ENCODE data around the gene ZFP1. TPM values are rescaled to one million over a fixed set of nuclear protein-coding genes. Genes with fewer than 3 reads are reported as not detected.

The ZFP1 gene
- total and polyA plus RNA-seq, 10 donors: 3.1 to 11.4 (median 8.5) TPM

GRCh38 chr16:75197522-75198134, 49.3 kb downstream of the ZFP1 start:
- peak; percentile 23 for DNase-seq
- WGBS, 5 donors: 42 to 61% (median 48%) methylated on average over 14 of the region's 14 CpGs
- Histone ChIP-seq H3K36me3 (no peaks in the 10 kb centered on the region), H3K4me3 (no peak overlapping the region), H3K4me1 (peaks cover 3 to 30% (median 6%) of the 10 kb centered on the region in 6 donors), H3K27ac (no peak overlapping the region), H3K9me3 (no peaks in the 10 kb centered on the region), H3K27me3 (replicated peaks in 1 of 7) (peaks cover 0 to 58% (median 8%) of the 10 kb centered on the region in 7 donors)
- TF ChIP-seq POLR2AphosphoS5 (IDR thresholded peaks at IDR 0.05): no peak
- TF ChIP-seq CTCF (IDR thresholded peaks at IDR 0.05 in 8 of 11, conservative IDR thresholded peaks at IDR 0.05 in 3 of 11): no peak
- TF ChIP-seq POLR2A (IDR thresholded peaks at IDR 0.05): no peak
- intact Hi-C loops (cut with DNase I; ENCODE audit: low total_unique reads): loop anchor here (5.0 kb wide), 1 partner anchor 205 kb away; no protein-coding TSS in a partner anchor

GRCh38 chr16:75198135-75198600, 49.8 kb downstream of the ZFP1 start:
- no peak overlapping the region for H3K27ac ChIP-seq
- intact Hi-C loops (cut with DNase I; ENCODE audit: low total_unique reads): loop anchor here (5.0 kb wide), 1 partner anchor 204 kb away; no protein-coding TSS in a partner anchor
- 40 to 51% (median 47%) methylated on average over 18 of the region's 18 CpGs for WGBS, 5 donors
- peaks cover 0 to 63% (median 8%) of the 10 kb centered on the region in 7 donors for H3K27me3 ChIP-seq (replicated peaks in 1 of 7)
- H3K9me3 ChIP-seq: no peaks in the 10 kb centered on the region
- H3K4me1 ChIP-seq: peaks cover 3 to 30% (median 6%) of the 10 kb centered on the region in 6 donors
- no peaks in the 10 kb centered on the region for H3K36me3 ChIP-seq
- H3K4me3 ChIP-seq: no peak overlapping the region
- peak; percentile 70 for DNase-seq
- no peak for TF ChIP-seq CTCF (IDR thresholded peaks at IDR 0.05 in 8 of 11, conservative IDR thresholded peaks at IDR 0.05 in 3 of 11)
- peak in 1 of 3 donors; percentile 55 for TF ChIP-seq POLR2AphosphoS5 (IDR thresholded peaks at IDR 0.05)

- H3K27ac ChIP-seq: no peak overlapping the region
- no peak for TF ChIP-seq POLR2A (IDR thresholded peaks at IDR 0.05)
- no peak for TF ChIP-seq CTCF (IDR thresholded peaks at IDR 0.05 in 8 of 11, conservative IDR thresholded peaks at IDR 0.05 in 3 of 11)
- TF ChIP-seq POLR2AphosphoS5 (IDR thresholded peaks at IDR 0.05): no peak
- peaks cover 0 to 54% (median 7%) of the 10 kb centered on the region in 7 donors for H3K27me3 ChIP-seq (replicated peaks in 1 of 7)
- H3K36me3 ChIP-seq: no peaks in the 10 kb centered on the region
- DNase-seq: peak; percentile 33
- 92 to 98% (median 93%) methylated on average over 13 of the region's 13 CpGs for WGBS, 5 donors
- intact Hi-C loops (cut with DNase I; ENCODE audit: low total_unique reads): no loop called here
- H3K9me3 ChIP-seq: no peaks in the 10 kb centered on the region
- H3K4me1 ChIP-seq: peaks cover 3 to 40% (median 6%) of the 10 kb centered on the region in 6 donors
- H3K4me3 ChIP-seq: no peak overlapping the region
These were observed 53.8 kb downstream of the ZFP1 start for GRCh38 chr16:75202069-75202590.

- peak; percentile 47 for DNase-seq
- peaks cover 0 to 44% (median 5%) of the 10 kb centered on the region in 7 donors for H3K27me3 ChIP-seq (replicated peaks in 1 of 7)
- intact Hi-C loops (cut with DNase I; ENCODE audit: low total_unique reads): no loop called here
- H3K27ac ChIP-seq: no peak overlapping the region
- TF ChIP-seq CTCF (IDR thresholded peaks at IDR 0.05 in 8 of 11, conservative IDR thresholded peaks at IDR 0.05 in 3 of 11) (no peak), POLR2AphosphoS5 (IDR thresholded peaks at IDR 0.05) (no peak), POLR2A (IDR thresholded peaks at IDR 0.05) (no peak)
- H3K4me3 ChIP-seq: no peak overlapping the region
- no peaks in the 10 kb centered on the region for H3K36me3 ChIP-seq
- H3K4me1 ChIP-seq: peaks cover 3 to 36% (median 6%) of the 10 kb centered on the region in 6 donors
- 90 to 99% (median 96%) methylated on average over 12 of the region's 12 CpGs for WGBS, 5 donors
- H3K9me3 ChIP-seq: no peaks in the 10 kb centered on the region
These were observed 54.8 kb downstream of the ZFP1 start for GRCh38 chr16:75203096-75203495.
